Activated B cell treated with CpG ODN at 0.5 μM for 24 hours (primary cell): Measurements from ENCODE around the gene DGKB. TPM values are rescaled to one million over a fixed set of nuclear protein-coding genes. Genes with fewer than 3 reads are reported as not detected.

Source experiments
- ATAC-seq: fragments of 200-7000 bp; cut with Tn5 transposase; one replicate; pipeline ENCODE4 v1.10.0; 2021; ENCODE audit warnings: low read depth, mild to moderate bottlenecking, moderate library complexity
- CTCF ChIA-PET: fragments of 350-600 bp; sonication (Branson Sonifier 250); formaldehyde crosslinking; loops from one replicate; lab custom pipeline; 2021; ENCODE audit warnings: antibody characterized with exemption; lab: Charles Lee
- POLR2A ChIA-PET: fragments of 350-600 bp; sonication (Branson Sonifier 250); formaldehyde crosslinking; loops from one replicate; lab custom pipeline; 2021; ENCODE audit warnings: antibody characterized with exemption; lab: Charles Lee
- DNase-seq: peaks from one replicate; pipeline ENCODE4 v3.0.0; 2022
- H3K27ac Mint-ChIP-seq: one replicate; pipeline ENCODE4 v1.8.0; 2020; ENCODE audit warnings: mixed read lengths
- H3K27me3 Mint-ChIP-seq: one replicate; pipeline ENCODE4 v1.8.0; 2021; ENCODE audit warnings: mixed read lengths
- H3K36me3 Mint-ChIP-seq: one replicate; pipeline ENCODE4 v1.8.0; 2021; ENCODE audit warnings: low read depth, mixed read lengths
- H3K4me1 Mint-ChIP-seq: one replicate; pipeline ENCODE4 v1.8.0; 2021; ENCODE audit warnings: mixed read lengths
- H3K4me3 Mint-ChIP-seq: one replicate; pipeline ENCODE4 v1.8.0; 2020; ENCODE audit warnings: mild to moderate bottlenecking, mixed read lengths
- H3K9me3 Mint-ChIP-seq: one replicate; pipeline ENCODE4 v1.8.0; 2020; ENCODE audit warnings: mixed read lengths
- CTCF ChIP-seq: fragments of 200-600 bp; IDR thresholded peaks from one replicate; pipeline ENCODE4 v1.8.0; 2022; ENCODE audit warnings: antibody characterized with exemption, mild to moderate bottlenecking
- intact Hi-C: fragments of 100-400 bp; cut with micrococcal nuclease; formaldehyde crosslinking; loops from one replicate; pipeline ENCODE4 v1.15.1; 2024
- total RNA-seq: library from RNA; stranded (reverse); gene quantifications from 2 replicates; pipeline ENCODE4 v1.2.3, GENCODE V29; 2022

Gene DGKB
- total RNA-seq, 1 donor from 2014 or later: not detected

GRCh38 chr7:14275356-14275755 is 627.2 kb downstream of the DGKB start:
- no peak overlapping the region for H3K4me3 Mint-ChIP-seq
- H3K36me3 Mint-ChIP-seq: no peaks in the 10 kb centered on the region
- no peaks in the 10 kb centered on the region for H3K4me1 Mint-ChIP-seq
- ChIA-PET CTCF (no interaction called here), POLR2A (no interaction called here)
- no peak overlapping the region for H3K27ac Mint-ChIP-seq
- H3K9me3 Mint-ChIP-seq: no peaks in the 10 kb centered on the region
- ATAC-seq (no peak), DNase-seq (no peak)
- no peak for TF ChIP-seq CTCF
- no peaks in the 10 kb centered on the region for H3K27me3 Mint-ChIP-seq
- intact Hi-C loops: no loop called here

- Mint-ChIP-seq H3K27ac (no peak overlapping the region), H3K27me3 (no peaks in the 10 kb centered on the region), H3K4me1 (no peaks in the 10 kb centered on the region), H3K9me3 (no peaks in the 10 kb centered on the region), H3K36me3 (no peaks in the 10 kb centered on the region), H3K4me3 (no peak overlapping the region)
- ChIA-PET CTCF (no interaction called here), POLR2A (no interaction called here)
- DNase-seq (no peak), ATAC-seq (no peak)
- TF ChIP-seq CTCF: no peak
- intact Hi-C loops: no loop called here
Measured at GRCh38 chr7:14271441-14271840, 631.1 kb downstream of the DGKB start.

GRCh38 chr7:14270099-14270498 is 632.5 kb downstream of the DGKB start:
- intact Hi-C loops: no loop called here
- ChIA-PET CTCF (no interaction called here), POLR2A (no interaction called here)
- Mint-ChIP-seq H3K4me1 (no peaks in the 10 kb centered on the region), H3K27ac (no peak overlapping the region), H3K27me3 (no peaks in the 10 kb centered on the region), H3K9me3 (no peaks in the 10 kb centered on the region), H3K36me3 (no peaks in the 10 kb centered on the region), H3K4me3 (no peak overlapping the region)
- ATAC-seq (no peak), DNase-seq (no peak)
- no peak for TF ChIP-seq CTCF

- intact Hi-C loops: no loop called here
- peaks cover 5% of the 10 kb centered on the region for H3K9me3 Mint-ChIP-seq
- no peak overlapping the region for H3K4me3 Mint-ChIP-seq
- no peak for TF ChIP-seq CTCF
- DNase-seq (no peak), ATAC-seq (no peak)
- no peaks in the 10 kb centered on the region for H3K4me1 Mint-ChIP-seq
- ChIA-PET CTCF (no interaction called here), POLR2A (no interaction called here)
- no peaks in the 10 kb centered on the region for H3K27me3 Mint-ChIP-seq
- H3K36me3 Mint-ChIP-seq: no peaks in the 10 kb centered on the region
- no peak overlapping the region for H3K27ac Mint-ChIP-seq
Measured at GRCh38 chr7:14260011-14260410, 642.5 kb downstream of the DGKB start.

GRCh38 chr7:14258861-14259260 is 643.7 kb downstream of the DGKB start:
- no peak overlapping the region for H3K27ac Mint-ChIP-seq
- intact Hi-C loops: no loop called here
- H3K4me3 Mint-ChIP-seq: no peak overlapping the region
- H3K36me3 Mint-ChIP-seq: no peaks in the 10 kb centered on the region
- no peaks in the 10 kb centered on the region for H3K4me1 Mint-ChIP-seq
- no peaks in the 10 kb centered on the region for H3K27me3 Mint-ChIP-seq
- TF ChIP-seq CTCF: no peak
- ChIA-PET CTCF (no interaction called here), POLR2A (no interaction called here)
- ATAC-seq: no peak
- DNase-seq: no peak
- H3K9me3 Mint-ChIP-seq: peaks cover 5% of the 10 kb centered on the region
